Pulmonary artery endothelial cell (primary cell): ENCODE results near the gene STEAP2. TPM values are rescaled to one million over a fixed set of nuclear protein-coding genes. Genes with fewer than 3 reads are reported as not detected.

ENCODE experiments used
- DNase-seq: peaks from one replicate; pipeline ENCODE4 v3.0.0-alpha.2; 2011; ENCODE audit warnings: low read depth, low spot score
- total RNA-seq: library from RNA; depleted of rRNA; stranded (reverse); fragments of >200 nt; gene quantifications from 2 replicates; pipeline ENCODE4 v1.2.3, GENCODE V29; 2014

STEAP2 gene
- total RNA-seq, 1 donor from 2014 or later = 2.3 TPM

DNA sequence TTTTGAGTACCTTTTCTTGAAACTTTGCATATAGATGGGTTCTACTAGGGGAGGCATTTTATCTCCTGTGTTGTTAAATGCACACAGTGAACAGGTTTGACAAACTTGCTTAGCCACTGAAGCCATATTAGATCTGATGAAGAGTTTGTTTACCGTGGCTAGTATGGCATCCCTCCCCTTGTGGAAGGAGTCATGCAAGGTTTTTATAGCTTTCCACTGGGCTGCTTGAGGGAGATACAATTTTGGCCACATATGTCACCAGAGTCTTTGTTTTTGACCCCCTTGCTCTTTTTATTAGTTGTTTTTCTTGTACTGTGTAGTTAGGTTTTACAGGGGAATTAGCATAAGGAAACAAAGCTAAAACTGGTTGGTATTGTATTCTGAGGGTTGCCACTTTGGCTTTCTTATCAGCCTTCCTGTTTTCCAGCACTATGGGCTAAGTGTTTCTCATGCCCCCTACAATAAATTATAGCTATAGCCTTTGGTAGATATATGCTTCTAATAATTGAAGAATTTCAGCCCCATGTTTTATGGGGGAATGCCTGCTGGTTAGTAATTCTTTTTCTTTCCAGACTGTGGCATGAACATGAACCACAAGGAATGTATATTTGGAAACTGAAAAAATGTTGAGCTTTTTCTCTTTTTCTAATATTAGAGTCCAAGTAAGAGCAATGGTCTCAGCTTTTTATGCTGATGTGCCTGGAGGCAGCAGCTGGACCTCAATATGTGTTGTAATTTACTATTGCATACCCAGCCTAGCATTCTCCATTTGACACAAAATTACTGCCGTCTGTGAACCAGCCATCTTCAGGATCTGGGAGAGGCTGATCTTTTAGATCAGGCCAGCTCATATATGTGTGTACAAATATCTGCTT lies 18.4 kb upstream of the STEAP2 start:
- DNase-seq = no peak

GRCh38 chr7:90194911-90195809 lies 16.4 kb upstream of the STEAP2 start:
- no peak for DNase-seq

GRCh38 chr7:90201500-90202195 lies 9.9 kb upstream of the STEAP2 start:
- DNase-seq = no peak

- DNase-seq = no peak
Measured at GRCh38 chr7:90207956-90208355, 3.6 kb upstream of the STEAP2 start.

GRCh38 chr7:90209776-90210175 lies 1.8 kb upstream of the STEAP2 start:
- no peak for DNase-seq

DNA sequence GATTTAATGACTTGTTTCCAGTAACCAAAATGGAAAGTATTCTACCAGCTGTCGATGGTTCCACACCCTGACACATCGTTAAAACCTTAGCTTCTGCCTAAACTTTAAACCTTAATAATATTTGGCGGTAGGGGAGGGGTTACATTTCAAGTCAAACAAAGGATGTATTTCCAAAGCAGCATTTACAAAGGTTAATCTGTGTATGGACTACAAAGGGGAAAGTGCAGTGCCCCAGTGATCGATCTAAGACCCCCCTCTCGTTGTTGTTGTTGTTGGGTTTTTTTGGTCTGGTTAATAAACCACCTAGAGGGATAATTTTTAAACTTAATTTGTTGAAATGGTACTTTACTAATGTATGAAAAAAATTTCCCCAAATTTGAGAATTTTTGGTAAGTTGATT lies 1.1 kb upstream of the STEAP2 start:
- DNase-seq = no peak

DNA sequence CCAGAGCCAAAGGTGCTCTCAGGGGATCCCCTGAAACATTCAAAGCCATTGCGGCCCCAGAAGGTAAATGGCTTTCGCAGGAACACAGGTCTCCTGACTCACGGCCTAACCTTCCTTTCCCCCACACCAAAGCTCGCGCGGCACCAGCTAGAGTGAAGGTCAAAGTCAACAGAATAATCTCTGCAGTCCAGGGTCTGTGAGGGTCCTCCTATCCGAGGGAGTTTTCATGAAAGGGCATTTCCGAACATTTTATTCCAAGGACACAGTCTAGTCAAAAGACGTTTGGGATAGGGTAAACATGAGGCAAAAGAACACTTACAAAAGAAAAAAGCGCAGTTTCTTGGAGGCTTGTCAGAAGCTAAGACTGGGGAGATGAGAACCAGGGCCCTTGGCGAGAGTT lies 559 bp upstream of the STEAP2 start:
- DNase-seq = no peak

DNA sequence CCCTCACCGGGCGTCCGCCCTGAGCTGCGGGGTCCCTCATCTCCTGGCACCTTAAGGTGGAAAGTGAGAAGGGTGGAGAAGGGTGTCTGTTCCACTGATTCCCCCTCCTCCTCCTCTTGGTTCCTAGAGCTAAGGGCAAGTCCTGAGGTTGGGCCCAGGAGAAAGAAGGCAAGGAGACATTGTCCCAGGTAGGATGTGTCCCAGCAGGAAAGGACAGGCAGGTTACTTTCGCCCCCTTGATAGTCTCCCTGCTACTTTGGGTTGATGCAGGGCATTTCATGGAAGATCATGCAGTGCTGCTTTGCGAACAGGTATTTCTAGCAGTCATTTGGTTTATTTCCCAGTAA lies 582 bp downstream of the STEAP2 start:
- DNase-seq = no peak

DNA sequence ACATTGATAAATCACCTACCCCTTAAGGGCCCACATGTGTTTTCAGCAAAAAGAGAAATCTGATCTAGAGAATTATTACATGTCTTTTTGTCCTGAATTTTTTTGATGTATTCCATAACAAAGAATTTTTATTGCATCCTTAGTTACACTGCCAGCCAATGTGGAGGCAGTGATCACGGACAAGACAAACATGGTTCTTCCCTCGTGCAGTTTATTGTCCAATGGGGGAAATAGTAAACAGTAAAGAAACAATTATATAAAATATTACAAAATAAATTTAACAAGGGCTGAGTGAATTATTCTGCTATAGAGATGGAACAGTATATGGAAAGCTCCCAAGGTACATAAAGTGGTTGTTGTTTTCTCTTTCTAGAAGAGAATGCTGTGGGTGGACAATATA lies 2.0 kb downstream of the STEAP2 start:
- DNase-seq = no peak

DNA sequence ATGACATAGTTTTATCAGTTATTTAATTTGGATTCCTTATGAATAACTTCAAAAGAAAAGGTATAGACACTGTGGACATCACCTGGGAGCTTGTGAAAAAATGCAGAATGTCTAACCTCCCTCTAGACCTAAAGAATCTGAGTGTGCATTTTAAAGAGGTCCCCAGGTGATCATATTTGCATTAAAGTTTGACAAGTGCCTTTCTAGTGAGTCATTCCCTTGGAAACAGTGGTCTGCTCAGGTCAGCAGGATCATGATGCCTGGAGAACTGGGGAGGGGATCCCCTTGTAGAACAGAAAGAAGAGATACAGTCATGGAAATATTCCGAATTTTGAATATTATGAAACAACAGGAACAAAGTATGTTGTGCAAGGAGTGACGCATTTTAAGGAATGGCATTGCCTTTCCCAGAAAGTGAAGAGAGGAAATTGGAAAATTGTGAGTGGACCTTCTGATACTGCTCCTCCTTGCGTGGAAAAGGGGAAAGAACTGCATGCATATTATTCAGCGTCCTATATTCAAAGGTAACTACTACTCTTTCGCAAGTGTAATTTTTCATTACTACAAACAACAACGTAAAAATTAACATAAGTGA lies 4.6 kb downstream of the STEAP2 start:
- DNase-seq = no peak

- no peak for DNase-seq
Measured at GRCh38 chr7:90216771-90217170, 5.2 kb downstream of the STEAP2 start.

DNA sequence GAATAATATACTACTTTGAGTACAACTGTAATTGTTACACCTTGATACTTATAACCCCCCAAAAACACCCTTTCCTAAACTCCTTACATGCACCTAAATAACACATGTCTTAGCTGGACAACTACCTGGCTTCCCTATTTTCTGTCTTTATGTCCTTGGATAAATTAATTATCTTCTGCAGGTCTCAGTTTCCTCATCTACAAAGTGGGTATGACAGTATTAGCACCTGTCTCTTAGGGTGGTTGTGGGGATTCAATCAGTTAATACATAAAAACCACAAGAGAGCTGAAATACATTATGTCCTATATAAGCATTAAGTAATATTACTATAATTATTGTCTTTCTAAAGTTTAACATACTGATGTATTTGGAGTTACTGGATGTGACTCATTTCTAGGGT lies 10.8 kb downstream of the STEAP2 start:
- DNase-seq = no peak

DNA sequence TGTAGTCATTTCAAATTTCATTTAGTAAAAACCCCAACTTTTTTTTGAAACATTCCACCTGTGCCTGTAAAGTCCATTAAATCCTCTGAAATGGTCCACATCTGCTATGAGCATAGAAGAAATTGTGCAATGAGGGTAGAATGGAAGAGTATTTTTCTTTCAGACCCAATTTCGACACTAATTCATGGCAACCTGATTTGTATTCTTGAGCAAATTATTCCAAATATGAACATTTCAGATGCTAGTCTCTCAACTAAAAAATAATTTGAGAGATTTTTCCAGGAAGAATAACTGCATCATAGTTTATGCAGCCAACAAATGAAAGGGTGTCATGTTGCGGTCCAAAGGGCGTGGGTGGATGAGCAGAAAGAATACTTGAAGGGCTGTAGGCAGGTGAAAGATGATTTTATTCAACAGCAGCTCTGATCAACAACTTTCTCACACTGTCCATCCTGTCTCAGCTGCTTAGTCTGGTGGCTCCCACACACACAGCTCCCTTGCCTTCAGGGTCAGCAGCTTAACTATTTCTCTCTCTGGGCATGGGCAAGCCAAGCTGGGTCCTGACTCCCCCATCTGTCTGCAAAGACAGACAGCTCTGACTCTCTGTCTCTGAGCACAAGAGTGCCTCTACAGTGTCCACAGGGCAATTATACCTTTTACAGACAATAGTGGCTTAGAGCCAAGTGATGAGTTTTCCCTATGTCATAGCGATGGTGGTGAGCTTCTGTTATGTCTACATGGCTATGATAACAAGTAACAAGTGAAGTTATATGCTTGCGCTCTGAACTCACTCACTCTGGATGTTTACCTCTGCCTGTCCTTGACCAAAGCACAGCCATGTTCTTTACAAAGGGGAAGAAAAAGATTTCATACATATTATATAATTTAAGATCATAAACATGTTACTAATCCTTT lies 11.5 kb downstream of the STEAP2 start:
- no peak for DNase-seq

- DNase-seq = no peak
Measured at GRCh38 chr7:90224195-90224594, 12.7 kb downstream of the STEAP2 start.

- DNase-seq = no peak
Measured at GRCh38 chr7:90225181-90225580, 13.6 kb downstream of the STEAP2 start.

DNA sequence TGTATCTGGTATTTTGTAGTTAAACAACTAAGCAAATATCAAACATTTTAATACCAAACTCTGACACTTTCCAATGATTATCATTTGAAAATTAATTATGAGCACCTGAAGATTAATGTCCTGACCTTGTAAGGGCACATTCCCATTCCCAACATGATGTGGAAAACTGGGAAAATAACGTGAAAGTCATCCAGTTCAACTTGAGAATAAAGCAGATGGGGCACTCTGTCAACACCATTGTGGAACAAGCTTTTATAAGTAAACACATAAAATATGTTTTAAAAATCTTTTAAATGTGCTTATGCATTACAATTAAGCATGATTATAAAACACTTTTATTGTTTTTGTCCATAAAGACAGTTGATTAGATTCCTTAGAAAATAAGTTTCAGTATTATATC lies 14.1 kb downstream of the STEAP2 start:
- DNase-seq = no peak

- no peak for DNase-seq
Measured at GRCh38 chr7:90227259-90227658, 15.7 kb downstream of the STEAP2 start.

DNA sequence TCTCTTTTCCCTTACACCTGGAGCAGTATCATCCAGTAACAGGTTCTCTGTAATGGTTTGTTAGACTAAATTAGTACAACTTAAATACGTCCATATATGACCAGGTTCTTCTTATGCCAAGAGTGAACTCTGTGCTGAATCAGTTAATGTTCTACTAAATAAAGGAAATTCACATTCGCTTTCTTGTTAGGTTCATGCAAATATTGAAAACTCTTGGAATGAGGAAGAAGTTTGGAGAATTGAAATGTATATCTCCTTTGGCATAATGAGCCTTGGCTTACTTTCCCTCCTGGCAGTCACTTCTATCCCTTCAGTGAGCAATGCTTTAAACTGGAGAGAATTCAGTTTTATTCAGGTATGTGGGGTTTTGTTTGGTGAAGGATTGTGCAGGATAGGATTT lies 18.1 kb downstream of the STEAP2 start:
- DNase-seq = no peak

DNA sequence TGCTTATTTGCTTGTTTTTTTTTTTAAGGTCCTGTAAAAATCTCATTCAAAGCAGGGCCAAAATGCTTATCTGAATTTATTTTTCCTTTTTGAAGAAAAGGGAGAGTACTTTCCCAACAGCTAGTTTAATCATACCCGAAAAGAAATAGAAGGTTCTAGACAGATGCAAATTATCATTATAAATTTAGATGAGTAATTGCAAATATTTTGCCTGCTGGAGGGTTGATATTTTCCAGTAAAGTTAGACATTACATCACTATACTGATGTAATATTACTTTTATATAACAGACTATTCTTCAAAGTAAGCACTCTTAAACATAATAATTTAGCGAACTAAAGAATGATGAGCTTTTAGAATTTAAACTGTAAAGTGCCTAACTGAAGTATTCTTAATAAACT lies 19.3 kb downstream of the STEAP2 start:
- DNase-seq = no peak

GRCh38 chr7:90231304-90231703 lies 19.8 kb downstream of the STEAP2 start:
- no peak for DNase-seq

DNA sequence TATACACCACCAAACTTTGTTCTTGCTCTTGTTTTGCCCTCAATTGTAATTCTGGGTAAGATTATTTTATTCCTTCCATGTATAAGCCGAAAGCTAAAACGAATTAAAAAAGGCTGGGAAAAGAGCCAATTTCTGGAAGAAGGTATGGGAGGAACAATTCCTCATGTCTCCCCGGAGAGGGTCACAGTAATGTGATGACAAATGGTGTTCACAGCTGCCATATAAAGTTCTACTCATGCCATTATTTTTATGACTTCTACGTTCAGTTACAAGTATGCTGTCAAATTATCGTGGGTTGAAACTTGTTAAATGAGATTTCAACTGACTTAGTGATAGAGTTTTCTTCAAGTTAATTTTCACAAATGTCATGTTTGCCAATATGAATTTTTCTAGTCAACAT lies 20.9 kb downstream of the STEAP2 start:
- no peak for DNase-seq
